HepG2 (cell line): ENCODE measurements around the gene CKAP2L. TPM values are rescaled to one million over a fixed set of nuclear protein-coding genes. Genes with fewer than 3 reads are reported as not detected.

Source experiments
- ATAC-seq: fragments of 200-7000 bp; cut with Tn5 transposase; 3 replicates; pipeline ENCODE4 v1.9.1; 2020; ENCODE audit warnings: mild to moderate bottlenecking, moderate library complexity
- BruUV-seq: library from RNA; stranded (reverse); fragments of 400-500 nt; replicated peaks from 2 replicates; lab custom pipeline; 2021; lab: Mats Ljungman, UMichigan
- CTCF ChIA-PET: fragments of 300-600 bp; formaldehyde crosslinking; extraction: SDS; loops from one replicate; lab custom pipeline; 2021; ENCODE audit warnings: low total read pairs, inconsistent platforms, low intra/inter-chr PET ratio; lab: Yijun Ruan, JAX
- POLR2A ChIA-PET: fragments of 350-600 bp; sonication (Branson Sonifier 250); formaldehyde crosslinking; loops from one replicate; lab custom pipeline; 2020; ENCODE audit warnings: antibody characterized with exemption, inconsistent platforms; lab: Yijun Ruan, JAX
- DNase-seq: peaks from one replicate; pipeline ENCODE4 v3.0.0-alpha.2; 2015; ENCODE audit warnings: low spot score
- FAIRE-seq: peaks from 3 replicates; lab custom pipeline; 2011; peaks lifted over from hg19 to GRCh38; lab: Jason Lieb, UNC
- H2AFZ ChIP-seq: one replicate; pipeline ENCODE4 v1.6.1; 2011; ENCODE audit warnings: low read length, inconsistent platforms
- H3K27ac ChIP-seq: fragments of 300-600 bp; 3 replicates; pipeline ENCODE4 v1.8.0; 2011; ENCODE audit warnings: mixed run types, mild to moderate bottlenecking, mixed read lengths, low read length, inconsistent platforms; ENCODE audit not compliant: insufficient read depth; ENCODE audit errors: extremely low read length
- H3K27me3 ChIP-seq, 2 experiments: fragments of 200-600 bp in 1 of 2; 2 replicates in 1 of 2; 3 replicates in 1 of 2; pipeline versions ENCODE4 v1.6.0 to v1.8.0; 2011; ENCODE audit warnings: low read length in 2 of 2, mild to moderate bottlenecking in 2 of 2, moderate library complexity in 2 of 2, inconsistent platforms in 1 of 2; ENCODE audit not compliant: insufficient read depth in 2 of 2, control insufficient read depth in 1 of 2
- H3K36me3 ChIP-seq, 2 experiments: fragments of 200-600 bp in 1 of 2; replicated peaks in 1 of 2; 2 replicates in 1 of 2; 3 replicates in 1 of 2; pipeline versions ENCODE4 v1.5.1 to v1.8.0; 2011; ENCODE audit warnings: low read length in 2 of 2, inconsistent platforms in 1 of 2; ENCODE audit not compliant: insufficient read depth in 2 of 2, control insufficient read depth in 1 of 2
- H3K4me1 ChIP-seq: 2 replicates; pipeline ENCODE4 v1.5.1; 2012; ENCODE audit warnings: low read length, inconsistent platforms; ENCODE audit not compliant: insufficient read depth
- H3K4me2 ChIP-seq: 2 replicates; pipeline ENCODE4 v1.6.0; 2011; ENCODE audit warnings: low read depth, low read length, inconsistent platforms
- H3K4me3 ChIP-seq, 3 experiments: fragments of 200-600 bp in 1 of 3; sonication (generic), shearing (Covaris generic) in 1 of 3; replicated peaks in 1 of 3; 2 replicates each; pipeline ENCODE4 v1.5.1; 2011 to 2016; ENCODE audit warnings: low read length in 3 of 3, inconsistent platforms in 2 of 3, low read depth in 2 of 3, mild to moderate bottlenecking in 2 of 3, control low read depth in 1 of 3, mixed read lengths in 1 of 3; ENCODE audit not compliant: insufficient read depth in 1 of 3
- H3K79me2 ChIP-seq: one replicate; pipeline ENCODE4 v1.6.1; 2011; ENCODE audit warnings: low read length, inconsistent platforms; ENCODE audit not compliant: insufficient read depth
- H3K9ac ChIP-seq: 2 replicates; pipeline ENCODE4 v1.6.0; 2011; ENCODE audit warnings: mild to moderate bottlenecking, low read depth, low read length, inconsistent platforms; ENCODE audit not compliant: insufficient read depth
- H3K9me3 ChIP-seq: 2 replicates; pipeline ENCODE4 v1.5.1; 2012; ENCODE audit warnings: mild to moderate bottlenecking, low read length
- H4K20me1 ChIP-seq: 2 replicates; pipeline ENCODE4 v1.6.0; 2011; ENCODE audit warnings: inconsistent platforms, mild to moderate bottlenecking, low read length, moderate library complexity; ENCODE audit not compliant: insufficient read depth
- CCAR2 ChIP-seq: fragments of 200-400 bp; formaldehyde crosslinking; optimal IDR thresholded peaks from 2 replicates; pipeline ENCODE3; 2018; ENCODE audit warnings: low read depth, mild to moderate bottlenecking, low read length, moderate library complexity
- EEA1 ChIP-seq: sonication (generic); formaldehyde crosslinking; IDR thresholded peaks from 2 replicates; pipeline ENCODE4 v1.5.1; 2020; ENCODE audit warnings: mild to moderate bottlenecking, missing genetic modification reagents, borderline replicate concordance
- ETV6 ChIP-seq: sonication (generic); formaldehyde crosslinking; conservative IDR thresholded peaks from 2 replicates; pipeline ENCODE4 v1.4.0; 2020; ENCODE audit warnings: missing genetic modification reagents
- GZF1 ChIP-seq: sonication (generic); formaldehyde crosslinking; IDR thresholded peaks from 2 replicates; pipeline ENCODE4 v1.5.1; 2020; ENCODE audit warnings: mild to moderate bottlenecking, missing genetic modification reagents
- HCFC1 ChIP-seq: fragments of 150-350 bp; IDR thresholded peaks from 2 replicates; pipeline ENCODE4 v1.6.1; 2014; ENCODE audit warnings: low read depth, low read length
- HOXA3 ChIP-seq: sonication (generic); formaldehyde crosslinking; IDR thresholded peaks from 2 replicates; pipeline ENCODE4 v1.5.0; 2020; ENCODE audit warnings: missing genetic modification reagents
- KAT7 ChIP-seq: IDR thresholded peaks from 2 replicates; pipeline ENCODE4 v1.6.1; 2018; ENCODE audit warnings: borderline replicate concordance, missing compliant biosample characterization
- MYPOP ChIP-seq: sonication (generic); formaldehyde crosslinking; IDR thresholded peaks from 2 replicates; pipeline ENCODE4 v1.8.1; 2023; ENCODE audit warnings: mild to moderate bottlenecking, moderate library complexity, missing genetic modification reagents
- NAIF1 ChIP-seq: sonication (generic); formaldehyde crosslinking; IDR thresholded peaks from 2 replicates; pipeline ENCODE4 v1.5.0; 2020; ENCODE audit warnings: mild to moderate bottlenecking, missing genetic modification reagents, borderline replicate concordance
- NRL ChIP-seq: sonication (generic); formaldehyde crosslinking; IDR thresholded peaks from 2 replicates; pipeline ENCODE4 v1.5.0; 2020; ENCODE audit warnings: missing genetic modification reagents, mild to moderate bottlenecking, moderate library complexity, borderline replicate concordance
- PCBP1 ChIP-seq: fragments of 200-400 bp; formaldehyde crosslinking; IDR thresholded peaks from 2 replicates; pipeline ENCODE4 v1.6.1; 2017; ENCODE audit warnings: mild to moderate bottlenecking, low read depth, low read length, borderline replicate concordance
- SOX6 ChIP-seq, 2 experiments: fragments of 450-650 bp in 1 of 2; sonication (generic) in 1 of 2; formaldehyde crosslinking in 1 of 2; IDR thresholded peaks; 2 replicates each; pipeline versions ENCODE4 v1.4.0 to v1.6.1; 2017 to 2020; ENCODE audit warnings: antibody characterized with exemption in 1 of 2, mild to moderate bottlenecking in 1 of 2, missing genetic modification reagents in 1 of 2
- THAP8 ChIP-seq: sonication (generic); formaldehyde crosslinking; IDR thresholded peaks from 2 replicates; pipeline ENCODE4 v1.5.1; 2020; ENCODE audit warnings: missing genetic modification reagents, mild to moderate bottlenecking, borderline replicate concordance
- ZBTB4 ChIP-seq: sonication (generic); formaldehyde crosslinking; IDR thresholded peaks from 2 replicates; pipeline ENCODE4 v1.4.0; 2020; ENCODE audit warnings: missing genetic modification reagents, mild to moderate bottlenecking, borderline replicate concordance
- ZBTB42 ChIP-seq: sonication (generic); formaldehyde crosslinking; IDR thresholded peaks from 2 replicates; pipeline ENCODE4 v1.5.0; 2020; ENCODE audit warnings: mild to moderate bottlenecking, missing genetic modification reagents
- ZNF296 ChIP-seq: sonication (generic); formaldehyde crosslinking; conservative IDR thresholded peaks from 2 replicates; pipeline ENCODE4 v1.5.0; 2020; ENCODE audit warnings: mild to moderate bottlenecking, missing genetic modification reagents
- ZNF546 ChIP-seq: sonication (generic); formaldehyde crosslinking; conservative IDR thresholded peaks from 2 replicates; pipeline ENCODE4 v1.8.1; 2023; ENCODE audit warnings: mild to moderate bottlenecking, missing genetic modification reagents
- ZNF567 ChIP-seq: sonication (generic); formaldehyde crosslinking; IDR thresholded peaks from 2 replicates; pipeline ENCODE4 v1.8.1; 2023; ENCODE audit warnings: mild to moderate bottlenecking, missing genetic modification reagents, borderline replicate concordance
- ZNF75D ChIP-seq: sonication (generic); formaldehyde crosslinking; IDR thresholded peaks from 2 replicates; pipeline ENCODE4 v1.8.1; 2023; ENCODE audit warnings: missing genetic modification reagents, mild to moderate bottlenecking, borderline replicate concordance
- ZNF883 ChIP-seq: sonication (generic); formaldehyde crosslinking; IDR thresholded peaks from 2 replicates; pipeline ENCODE4 v1.5.1; 2020; ENCODE audit warnings: mild to moderate bottlenecking, missing genetic modification reagents; ENCODE audit errors: not compliant biosample characterization
- ZSCAN29 ChIP-seq: sonication (generic); formaldehyde crosslinking; conservative IDR thresholded peaks from 2 replicates; pipeline ENCODE4 v1.4.0; 2020; ENCODE audit warnings: mild to moderate bottlenecking, missing genetic modification reagents
- WGBS: methylation state at CpG from one replicate; pipeline ENCODE4 v1.1.6; 2017; ENCODE audit warnings: low lambda C conversion rate; 5-methylcytosine and 5-hydroxymethylcytosine counted together
- in situ Hi-C: cut with HindIII; loops from 2 replicates; pipeline ENCODE4 v1.10.0; 2017; ENCODE audit warnings: low pct_unique_long_range_greater_than_20kb; ENCODE audit not compliant: extremely low pct_ligation_motif_present
- intact Hi-C: fragments of 100-400 bp; cut with micrococcal nuclease; formaldehyde crosslinking; loops from one replicate; pipeline ENCODE4 v1.10.0; 2022; ENCODE audit not compliant: unreplicated experiment
- polyA plus RNA-seq, 8 experiments: library from polyadenylated mRNA; depleted of rRNA in 3 of 8; stranded (reverse) in 7 of 8; unstranded in 1 of 8; fragments of >200 nt; fragmentation: Illumina TruSeq in 4 of 8; extraction: Trizol in 4 of 8; gene quantifications; 2 replicates each; pipeline versions ENCODE4 v1.2.1 to v1.2.3, GENCODE V29; 2011 to 2016; ENCODE audit warnings: low read depth in 4 of 8, missing spikeins in 1 of 8, mixed read lengths in 1 of 8; ENCODE audit not compliant: insufficient read depth in 1 of 8
- total RNA-seq, 5 experiments: library from RNA; depleted of rRNA; stranded (reverse); fragments of >200 nt; fragmentation: Illumina TruSeq; extraction: Trizol; gene quantifications; 2 replicates each; pipeline ENCODE4 v1.2.3, GENCODE V29; 2016; ENCODE audit warnings: low read depth in 1 of 5

Gene CKAP2L
- total and polyA plus RNA-seq, 2 of the 13 experiments (the other 11 are each of a cell fraction or from before 2014, with no cell fraction given) = 7.1 to 9.5 TPM

GRCh38 chr2:112793449-112793978, 29.1 kb upstream of the CKAP2L start (continued):
- no peak for TF ChIP-seq ZBTB42
- TF ChIP-seq ZNF75D = no peak
- TF ChIP-seq NRL = no peak
- TF ChIP-seq ETV6 (CRISPR knock-in tag) = no peak
- no peak for TF ChIP-seq CCAR2
- TF ChIP-seq ZBTB4 (CRISPR knock-in tag) = no peak
- TF ChIP-seq ZNF296 = no peak
- TF ChIP-seq ZNF546 (CRISPR knock-in tag) = no peak

- Histone ChIP-seq H3K4me3 (no peak overlapping the region), H3K9ac (no peak overlapping the region), H3K27ac (no peak overlapping the region), H3K79me2 (no peaks in the 10 kb centered on the region), H3K4me1 (peaks cover 38% of the 10 kb centered on the region), H3K4me2 (no peak overlapping the region), H3K27me3 (no peaks in the 10 kb centered on the region), H4K20me1 (no peaks in the 10 kb centered on the region), H3K9me3 (no peaks in the 10 kb centered on the region), H2AFZ (no peak overlapping the region), H3K36me3 (no peaks in the 10 kb centered on the region)
- BruUV-seq = no TSS peak
- ChIA-PET CTCF (no interaction called here), POLR2A (no interaction called here)
- WGBS = 93% methylated on average over 5 of the region's 5 CpGs
- no peak for FAIRE-seq
- intact Hi-C loops = no loop called here
- ATAC-seq = no peak
- in situ Hi-C loops = no loop called here
- no peak for DNase-seq
- TF ChIP-seq MYPOP = no peak
- TF ChIP-seq NAIF1 (CRISPR knock-in tag) = no peak
- no peak for TF ChIP-seq ZSCAN29
- no peak for TF ChIP-seq HOXA3
- no peak for TF ChIP-seq ZNF883
- no peak for TF ChIP-seq THAP8 (CRISPR knock-in tag)
- TF ChIP-seq EEA1 (CRISPR knock-in tag) = no peak
- no peak for TF ChIP-seq ZNF567 (CRISPR knock-in tag)
- no peak for TF ChIP-seq SOX6 (IDR thresholded peaks at IDR 0.05)
- TF ChIP-seq SOX6 (CRISPR knock-in tag; IDR thresholded peaks at IDR 0.05) = no peak
- TF ChIP-seq PCBP1 = no peak
- TF ChIP-seq HCFC1 = no peak
- no peak for TF ChIP-seq KAT7
- TF ChIP-seq GZF1 (CRISPR knock-in tag) = no peak
Observed at GRCh38 chr2:112792419-112792818, 28.0 kb upstream of the CKAP2L start.
